ENCODE results near the gene FCER1A. TPM values are rescaled to one million over a fixed set of nuclear protein-coding genes. Genes with fewer than 3 reads are reported as not detected.

FCER1A gene
- not detected in 2 replicates for total RNA-seq

DNA sequence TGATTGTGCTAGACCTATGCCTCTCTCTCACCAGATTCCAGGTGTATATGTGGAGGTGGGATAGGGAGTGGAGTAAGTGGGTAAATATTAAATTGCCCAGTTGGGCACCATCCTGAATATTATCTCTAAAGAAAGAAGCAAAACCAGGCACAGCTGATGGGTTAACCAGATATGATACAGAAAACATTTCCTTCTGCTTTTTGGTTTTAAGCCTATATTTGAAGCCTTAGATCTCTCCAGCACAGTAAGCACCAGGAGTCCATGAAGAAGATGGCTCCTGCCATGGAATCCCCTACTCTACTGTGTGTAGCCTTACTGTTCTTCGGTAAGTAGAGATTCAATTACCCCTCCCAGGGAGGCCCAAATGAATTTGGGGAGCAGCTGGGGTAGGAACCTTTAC is at the start of gene FCER1A:
Gene FCER1A, plus strand, starts transcription at position 242 of the 400 bp plus-strand sequence. Its CDS starts 29 bp downstream, at position 271.

Other genes with a start within 250 kb of the FCER1A start
- not detected in 2 replicates for gene AIM2, start 225.6 kb upstream of the FCER1A start, total RNA-seq
- under 0.01 and 0.06 TPM in 2 replicates for gene CADM3, start 130.7 kb upstream of the FCER1A start, total RNA-seq
- not detected in 2 replicates for gene ACKR1, start 97.5 kb upstream of the FCER1A start, total RNA-seq
- not detected in 2 replicates for gene OR10J4, start 129.9 kb downstream of the FCER1A start, total RNA-seq
- not detected in 2 replicates for gene OR10J1, start 137.4 kb downstream of the FCER1A start, total RNA-seq
- gene OR10J5, start 233.7 kb downstream of the FCER1A start, total RNA-seq, result not detected in 2 replicates

All from bladder microvascular endothelial cell (primary cell).